Neural progenitor cell (in vitro differentiated cells): ENCODE data around the gene COASY. TPM values are rescaled to one million over a fixed set of nuclear protein-coding genes. Genes with fewer than 3 reads are reported as not detected.

ENCODE experiments used
- DNase-seq: peaks from one replicate; pipeline ENCODE4 v3.0.0-alpha.2; 2016; ENCODE audit warnings: low spot score
- H2AFZ ChIP-seq: fragments of 200-600 bp; sonication (generic); replicated peaks from 2 replicates; pipeline ENCODE4 v1.6.1; 2016; ENCODE audit warnings: antibody characterized with exemption
- H3F3A ChIP-seq: fragments of 200-600 bp; sonication (generic); 2 replicates; pipeline ENCODE4 v1.6.1; 2016; ENCODE audit warnings: antibody characterized with exemption, low read depth
- H3K27ac ChIP-seq: fragments of 200-600 bp; sonication (generic); 2 replicates; pipeline ENCODE4 v1.5.1; 2016; ENCODE audit warnings: mild to moderate bottlenecking
- H3K27me3 ChIP-seq: fragments of 200-600 bp; sonication (generic); 2 replicates; pipeline ENCODE4 v1.6.1; 2016; ENCODE audit warnings: mild to moderate bottlenecking, moderate library complexity
- H3K36me3 ChIP-seq: fragments of 200-600 bp; sonication (generic); 2 replicates; pipeline ENCODE4 v1.5.1; 2016
- H3K4me1 ChIP-seq: fragments of 200-600 bp; sonication (generic); 2 replicates; pipeline ENCODE4 v1.6.1; 2016; ENCODE audit warnings: mixed run types
- H3K4me2 ChIP-seq: fragments of 200-600 bp; sonication (generic); 2 replicates; pipeline ENCODE4 v1.6.1; 2016
- H3K4me3 ChIP-seq: fragments of 200-600 bp; sonication (generic); 2 replicates; pipeline ENCODE4 v1.5.1; 2016
- H3K79me2 ChIP-seq: fragments of 200-600 bp; sonication (generic); 2 replicates; pipeline ENCODE4 v1.6.1; 2016; ENCODE audit warnings: low read depth
- H3K9ac ChIP-seq: fragments of 200-600 bp; sonication (generic); 2 replicates; pipeline ENCODE4 v1.6.1; 2016
- H3K9me3 ChIP-seq: fragments of 200-600 bp; sonication (generic); 2 replicates; pipeline ENCODE4 v1.5.1; 2016; ENCODE audit warnings: low read depth
- H4K20me1 ChIP-seq: fragments of 200-600 bp; sonication (generic); 2 replicates; pipeline ENCODE4 v1.6.1; 2016; ENCODE audit warnings: low read depth
- H3K27ac Mint-ChIP-seq: 3 replicates; pipeline ENCODE4 v1.8.0; 2021; ENCODE audit warnings: mixed read lengths
- H3K27me3 Mint-ChIP-seq: 2 replicates; pipeline ENCODE4 v1.8.0; 2022; ENCODE audit warnings: low read depth, mild to moderate bottlenecking, inconsistent platforms, moderate library complexity, mixed read lengths; ENCODE audit not compliant: insufficient read depth
- H3K36me3 Mint-ChIP-seq: 3 replicates; pipeline ENCODE4 v1.8.0; 2021; ENCODE audit warnings: mixed read lengths
- H3K4me1 Mint-ChIP-seq: 3 replicates; pipeline ENCODE4 v1.8.0; 2021; ENCODE audit warnings: mixed read lengths
- H3K4me3 Mint-ChIP-seq: 3 replicates; pipeline ENCODE4 v1.8.0; 2021; ENCODE audit warnings: mild to moderate bottlenecking, moderate library complexity, mixed read lengths
- H3K9me3 Mint-ChIP-seq: 3 replicates; pipeline ENCODE4 v1.8.0; 2020; ENCODE audit warnings: mixed read lengths
- EZH2 ChIP-seq: fragments of 200-600 bp; sonication (generic); IDR thresholded peaks from 2 replicates; pipeline ENCODE4 v1.6.1; 2017; ENCODE audit warnings: antibody characterized with exemption, mild to moderate bottlenecking, moderate library complexity
- EZH2phosphoT487 ChIP-seq: fragments of 200-600 bp; sonication (generic); IDR thresholded peaks from 2 replicates; pipeline ENCODE4 v1.6.1; 2017; ENCODE audit warnings: antibody characterized with exemption
- total RNA-seq: library from RNA; depleted of rRNA; stranded (reverse); fragments of >200 nt; gene quantifications from 2 replicates; pipeline ENCODE4 v1.2.3, GENCODE V29; 2015; ENCODE audit warnings: low replicate concordance
- TF ChIP-seq, protein P1 (sequence below): fragments of 200-600 bp; sonication (generic); IDR thresholded peaks from 2 replicates; pipeline ENCODE4 v1.5.1; 2017; ENCODE audit warnings: antibody characterized with exemption, mild to moderate bottlenecking

The COASY gene
- total RNA-seq, 1 donor from 2014 or later: 6.1 TPM

DNA sequence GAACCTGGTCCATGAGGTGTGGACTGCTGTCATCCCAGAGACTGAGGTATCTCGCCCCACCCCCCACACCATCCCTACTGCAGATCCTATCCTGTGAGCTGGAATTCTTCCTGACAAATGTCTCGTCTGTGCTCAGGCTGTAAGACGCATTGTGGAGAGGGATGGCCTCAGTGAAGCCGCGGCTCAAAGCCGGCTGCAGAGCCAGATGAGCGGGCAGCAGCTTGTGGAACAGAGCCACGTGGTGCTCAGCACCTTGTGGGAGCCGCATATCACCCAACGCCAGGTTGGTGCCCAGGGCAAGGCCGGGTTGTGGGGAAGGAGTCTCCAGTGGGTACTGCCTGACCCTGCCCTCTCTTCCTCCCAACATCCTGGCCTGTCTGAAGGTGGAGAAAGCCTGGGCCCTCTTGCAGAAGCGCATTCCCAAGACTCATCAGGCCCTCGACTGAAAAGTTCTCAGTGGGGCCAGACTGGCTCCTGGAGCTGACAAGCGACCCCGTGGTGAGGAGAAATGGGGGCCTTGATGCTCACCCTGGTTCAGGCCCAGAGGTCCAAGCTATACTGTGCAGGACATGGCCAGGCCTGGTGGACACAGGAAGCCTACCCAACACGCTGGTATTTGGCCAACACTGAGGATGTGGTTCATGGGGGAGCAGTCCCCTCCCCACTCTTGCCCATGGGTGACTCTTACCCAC lies 3.7 kb downstream of the COASY start:
- Mint-ChIP-seq H3K4me3 (peak overlapping the region; percentile 95), H3K27ac (no peak overlapping the region)
- H3K27ac ChIP-seq: no peak overlapping the region

DNA sequence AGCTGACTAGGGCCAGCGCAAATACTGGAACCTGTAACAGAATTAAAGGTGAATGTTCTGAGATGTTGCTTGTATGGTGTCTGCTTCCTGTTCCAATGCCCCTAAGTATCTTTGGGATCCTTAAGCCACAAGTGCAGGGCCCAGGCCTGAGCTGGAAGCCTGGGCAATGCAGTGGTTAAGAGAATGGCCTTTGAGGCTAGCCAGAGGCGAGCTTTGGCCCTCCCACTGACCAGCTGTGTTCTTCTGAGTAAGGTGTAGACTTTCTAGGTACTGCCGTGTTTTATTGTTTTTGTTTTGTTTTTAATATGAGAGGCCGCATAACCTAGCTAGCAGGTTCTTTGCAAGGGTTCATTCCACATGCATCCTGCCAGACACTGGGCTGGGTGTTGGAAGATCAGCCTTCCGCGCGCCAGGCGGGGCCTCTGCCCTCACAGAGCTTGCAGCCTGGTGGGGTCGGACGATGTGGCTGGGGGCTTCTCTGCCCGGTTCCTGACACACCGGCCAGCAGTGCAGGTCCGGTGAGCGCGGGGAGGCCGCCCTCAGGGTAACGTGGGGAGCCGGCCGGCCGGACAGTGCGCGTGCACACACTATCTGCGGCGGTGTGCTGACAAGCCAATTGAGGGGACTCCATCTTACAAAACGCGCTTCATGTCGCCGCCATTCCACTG lies 4.4 kb downstream of the COASY start:
- H3K27me3 Mint-ChIP-seq: peaks cover 6% of the 10 kb centered on the region
- peak overlapping the region; percentile 95 for H3K4me3 Mint-ChIP-seq
- H3K9ac ChIP-seq: peak overlapping the region; percentile 33
- peaks cover 30% of the 10 kb centered on the region for H3K79me2 ChIP-seq
- H3K27ac ChIP-seq: no peak overlapping the region
- TF ChIP-seq EZH2 (no peak), EZH2phosphoT487 (no peak)
- TF ChIP-seq, protein P1, sequence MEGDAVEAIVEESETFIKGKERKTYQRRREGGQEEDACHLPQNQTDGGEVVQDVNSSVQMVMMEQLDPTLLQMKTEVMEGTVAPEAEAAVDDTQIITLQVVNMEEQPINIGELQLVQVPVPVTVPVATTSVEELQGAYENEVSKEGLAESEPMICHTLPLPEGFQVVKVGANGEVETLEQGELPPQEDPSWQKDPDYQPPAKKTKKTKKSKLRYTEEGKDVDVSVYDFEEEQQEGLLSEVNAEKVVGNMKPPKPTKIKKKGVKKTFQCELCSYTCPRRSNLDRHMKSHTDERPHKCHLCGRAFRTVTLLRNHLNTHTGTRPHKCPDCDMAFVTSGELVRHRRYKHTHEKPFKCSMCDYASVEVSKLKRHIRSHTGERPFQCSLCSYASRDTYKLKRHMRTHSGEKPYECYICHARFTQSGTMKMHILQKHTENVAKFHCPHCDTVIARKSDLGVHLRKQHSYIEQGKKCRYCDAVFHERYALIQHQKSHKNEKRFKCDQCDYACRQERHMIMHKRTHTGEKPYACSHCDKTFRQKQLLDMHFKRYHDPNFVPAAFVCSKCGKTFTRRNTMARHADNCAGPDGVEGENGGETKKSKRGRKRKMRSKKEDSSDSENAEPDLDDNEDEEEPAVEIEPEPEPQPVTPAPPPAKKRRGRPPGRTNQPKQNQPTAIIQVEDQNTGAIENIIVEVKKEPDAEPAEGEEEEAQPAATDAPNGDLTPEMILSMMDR: no peak
- H3F3A ChIP-seq: peaks cover 40% of the 10 kb centered on the region
- peak overlapping the region; percentile 80 for H3K4me3 ChIP-seq
- no peaks in the 10 kb centered on the region for H3K36me3 ChIP-seq
- no peaks in the 10 kb centered on the region for H3K9me3 Mint-ChIP-seq
- H3K4me2 ChIP-seq: peak overlapping the region; percentile 89
- H3K27me3 ChIP-seq: no peaks in the 10 kb centered on the region
- peak overlapping the region; percentile 69 for H3K27ac Mint-ChIP-seq
- H3K36me3 Mint-ChIP-seq: peaks cover 13% of the 10 kb centered on the region
- H3K4me1 ChIP-seq: peaks cover 12% of the 10 kb centered on the region
- no peaks in the 10 kb centered on the region for H3K9me3 ChIP-seq
- H4K20me1 ChIP-seq: no peaks in the 10 kb centered on the region
- no peak for DNase-seq
- peaks cover 26% of the 10 kb centered on the region for H3K4me1 Mint-ChIP-seq
- H2AFZ ChIP-seq: peak overlapping the region; percentile 40

More for the DNA sequence above, 3.7 kb downstream of the COASY start:
- Histone ChIP-seq H4K20me1 (no peaks in the 10 kb centered on the region), H3K4me1 (peaks cover 12% of the 10 kb centered on the region), H3K9ac (no peak overlapping the region), H3K9me3 (no peaks in the 10 kb centered on the region), H3F3A (peaks cover 37% of the 10 kb centered on the region), H3K4me2 (no peak overlapping the region), H3K4me3 (no peak overlapping the region), H2AFZ (no peak overlapping the region), H3K36me3 (no peaks in the 10 kb centered on the region), H3K27me3 (no peaks in the 10 kb centered on the region), H3K79me2 (peaks cover 30% of the 10 kb centered on the region)
- peaks cover 26% of the 10 kb centered on the region for H3K4me1 Mint-ChIP-seq
- TF ChIP-seq EZH2phosphoT487 (no peak), EZH2 (no peak)
- TF ChIP-seq, protein P1: no peak
- DNase-seq: no peak
- H3K27me3 Mint-ChIP-seq: peaks cover 6% of the 10 kb centered on the region
- H3K9me3 Mint-ChIP-seq: no peaks in the 10 kb centered on the region
- H3K36me3 Mint-ChIP-seq: peaks cover 11% of the 10 kb centered on the region

DNA sequence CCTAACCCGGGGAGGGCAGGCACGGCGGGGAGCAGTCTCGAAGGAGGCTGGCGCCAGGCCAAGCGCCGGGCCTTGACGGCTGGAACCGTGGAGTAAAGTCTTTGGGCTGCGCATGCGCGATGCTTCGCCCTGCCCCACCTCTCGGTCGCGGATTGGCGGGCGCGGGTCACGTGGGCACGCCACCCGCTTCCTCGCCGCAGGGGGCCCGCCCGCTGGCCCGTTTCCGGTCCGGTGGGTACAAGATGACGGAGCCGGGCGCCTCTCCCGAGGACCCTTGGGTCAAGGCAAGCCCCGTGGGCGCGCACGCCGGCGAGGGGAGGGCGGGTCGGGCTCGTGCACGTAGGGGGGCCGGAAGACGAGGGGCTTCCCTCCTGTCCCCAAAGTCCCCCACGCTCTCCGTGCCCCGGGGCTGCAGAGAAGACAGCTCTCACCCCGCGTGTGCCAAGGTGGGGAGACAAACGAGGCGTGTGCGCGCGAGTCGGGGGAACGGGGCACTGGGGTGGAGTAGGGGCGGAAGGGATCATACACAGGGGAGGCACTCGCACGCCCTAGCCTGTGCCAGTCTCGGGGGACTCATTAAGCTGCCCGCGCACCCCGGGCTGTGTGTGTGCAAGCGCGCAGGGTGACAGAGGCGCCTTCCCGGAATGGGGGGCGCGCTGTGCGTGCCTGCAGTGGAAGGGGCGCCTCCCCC lies 5.1 kb downstream of the COASY start, which contains the start of gene MLX:
Gene MLX, plus strand, starts transcription at position 218 of the 691 bp plus-strand sequence. Its CDS starts 25 bp downstream, at position 243.
- Histone ChIP-seq H3K4me1 (peaks cover 12% of the 10 kb centered on the region), H3K4me3 (peak within 1 kb of the TSS; percentile 80), H3K79me2 (peaks cover 30% of the 10 kb centered on the region), H3K36me3 (no peaks in the 10 kb centered on the region), H3F3A (peaks cover 47% of the 10 kb centered on the region), H3K4me2 (peak within 1 kb of the TSS; percentile 89), H4K20me1 (no peaks in the 10 kb centered on the region), H3K9ac (peak within 1 kb of the TSS; percentile 50), H3K9me3 (no peaks in the 10 kb centered on the region), H3K27me3 (no peaks in the 10 kb centered on the region), H3K27ac (no peak within 1 kb of the TSS), H2AFZ (peak within 1 kb of the TSS; percentile 40)
- H3K4me1 Mint-ChIP-seq: peaks cover 23% of the 10 kb centered on the region
- peak within 1 kb of the TSS; percentile 69 for H3K27ac Mint-ChIP-seq
- peak; percentile 97 for DNase-seq
- H3K36me3 Mint-ChIP-seq: peaks cover 16% of the 10 kb centered on the region
- H3K9me3 Mint-ChIP-seq: no peaks in the 10 kb centered on the region
- no peak for TF ChIP-seq EZH2phosphoT487
- TF ChIP-seq, protein P1: peak; percentile 12
- peaks cover 3% of the 10 kb centered on the region for H3K27me3 Mint-ChIP-seq
- peak within 1 kb of the TSS; percentile 95 for H3K4me3 Mint-ChIP-seq
